ENCODE measurements around the gene IKZF4. TPM values are rescaled to one million over a fixed set of nuclear protein-coding genes. Genes with fewer than 3 reads are reported as not detected.

IKZF4 gene
- total and polyA plus RNA-seq, 10 of the 15 experiments (the other 5 are each of a cell fraction or from before 2014, with no cell fraction given): 0.74 to 5.5 (median 1.1) TPM

- TF ChIP-seq ZBTB4 (CRISPR knock-in tag; IDR thresholded peaks at IDR 0.05): no peak
- TF ChIP-seq ZNF24 (IDR thresholded peaks at IDR 0.05): no peak
- no peak for TF ChIP-seq WRNIP1 (IDR thresholded peaks at IDR 0.05; ENCODE audit: borderline replicate concordance, low read depth, low read length)
- TF ChIP-seq IKZF1 (conservative IDR thresholded peaks at IDR 0.05): no peak
- no peak for TF ChIP-seq BCLAF1 (IDR thresholded peaks at IDR 0.05)
- TF ChIP-seq E4F1 (IDR thresholded peaks at IDR 0.05; ENCODE audit: borderline replicate concordance, partially characterized antibody): no peak
- no peak for TF ChIP-seq NR2C2 (IDR thresholded peaks at IDR 0.05; ENCODE audit: borderline replicate concordance, control insufficient read depth, insufficient read length, low read depth)
- no peak for TF ChIP-seq HSF1 (IDR thresholded peaks at IDR 0.05; ENCODE audit: low read depth, low read length)
- no peak for TF ChIP-seq POU2F2 (IDR thresholded peaks at IDR 0.05; ENCODE audit: borderline replicate concordance, low read depth, low read length)
- no peak for TF ChIP-seq SMAD1 (IDR thresholded peaks at IDR 0.05; ENCODE audit: low read depth, partially characterized antibody)
- no peak for TF ChIP-seq SIX5 (IDR thresholded peaks at IDR 0.05; ENCODE audit: low read depth, low read length, severe bottlenecking)
- TF ChIP-seq BACH1 (IDR thresholded peaks at IDR 0.05; ENCODE audit: borderline replicate concordance): no peak
Measured at GRCh38 chr12:56079723-56080555, 59.1 kb downstream of the IKZF4 start, which contains the start of gene ERBB3 (continued).

Measured in GM12878 (cell line).